ENCODE data around the gene PRDM16. TPM values are rescaled to one million over a fixed set of nuclear protein-coding genes. Genes with fewer than 3 reads are reported as not detected.

The PRDM16 gene
- total RNA-seq, 1 experiment from 2014 or later, result 0.04 TPM

DNA sequence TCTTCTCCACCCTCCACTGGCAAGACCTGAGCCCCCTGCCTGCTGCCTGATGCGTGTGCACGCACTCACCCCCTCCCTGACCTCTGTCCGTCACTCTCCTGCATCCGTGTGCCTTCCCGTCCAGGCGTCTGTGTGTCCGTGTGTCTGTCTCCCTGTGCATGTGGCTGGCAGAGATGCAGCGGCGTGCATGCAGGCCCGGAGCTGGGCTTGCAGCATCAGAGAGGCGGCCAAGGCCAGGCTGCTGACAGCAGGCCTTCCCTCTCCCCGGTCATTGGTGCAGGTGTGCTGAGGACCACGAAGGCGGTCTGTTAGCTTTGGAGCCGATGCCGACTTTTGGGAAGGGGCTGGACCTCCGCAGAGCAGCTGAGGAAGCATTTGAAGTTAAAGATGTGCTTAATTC is 362.7 kb downstream of the PRDM16 start:
- no peaks in the 10 kb centered on the region for H3K36me3 ChIP-seq (ENCODE audit: low read depth, low read length)
- peaks cover 42% of the 10 kb centered on the region for H3K27me3 ChIP-seq (ENCODE audit: low read length)
- H3K9me2 ChIP-seq (replicated peaks; ENCODE audit: low read length), result no peaks in the 10 kb centered on the region
- DNase-seq, result no peak
- H2AFZ ChIP-seq (ENCODE audit: low read length), result no peak overlapping the region
- no peak overlapping the region for H3K4me2 ChIP-seq (ENCODE audit: low read length)
- H3K27ac ChIP-seq (ENCODE audit: low read length), result no peak overlapping the region
- H3K9me3 ChIP-seq (ENCODE audit: low read length), result no peaks in the 10 kb centered on the region
- no peak overlapping the region for H3K4me3 ChIP-seq (ENCODE audit: low read length)
- H3F3A ChIP-seq (ENCODE audit: low read length, unreplicated experiment), result no peaks in the 10 kb centered on the region
- H3K4me1 ChIP-seq (ENCODE audit: insufficient read depth, low read length), result no peaks in the 10 kb centered on the region
- BruUV-seq (replicated peaks), result no TSS peak
- H3K9ac ChIP-seq (ENCODE audit: low read length), result no peak overlapping the region
- no peaks in the 10 kb centered on the region for H3K79me2 ChIP-seq (ENCODE audit: low read length)
- H4K20me1 ChIP-seq (ENCODE audit: low read length), result no peaks in the 10 kb centered on the region
- TF ChIP-seq EZH2phosphoT487 (IDR thresholded peaks at IDR 0.05; ENCODE audit: borderline replicate concordance, low read length) (no peak), EZH2 (IDR thresholded peaks at IDR 0.05; ENCODE audit: low read length, unreplicated experiment) (no peak), CTCF (conservative IDR thresholded peaks at IDR 0.05; ENCODE audit: low read depth, low read length) (no peak)
- CTCF ChIA-PET, result no interaction called here
- intact Hi-C loops (cut with micrococcal nuclease), result no loop called here
- ATAC-seq, result peak; percentile 10; the same call in 1 of the 2 replicates
- POLR2A ChIA-PET (ENCODE audit: unreplicated experiment), result no interaction called here

- Histone ChIP-seq H3K4me1 (ENCODE audit: insufficient read depth, low read length) (no peaks in the 10 kb centered on the region), H3K27ac (ENCODE audit: low read length) (no peak overlapping the region), H3K9me2 (replicated peaks; ENCODE audit: low read length) (no peaks in the 10 kb centered on the region), H3K4me3 (ENCODE audit: low read length) (no peak overlapping the region), H3K9me3 (ENCODE audit: low read length) (no peaks in the 10 kb centered on the region), H3K27me3 (ENCODE audit: low read length) (peaks cover 49% of the 10 kb centered on the region), H3K4me2 (ENCODE audit: low read length) (no peak overlapping the region), H4K20me1 (ENCODE audit: low read length) (no peaks in the 10 kb centered on the region), H3K36me3 (ENCODE audit: low read depth, low read length) (no peaks in the 10 kb centered on the region), H3K9ac (ENCODE audit: low read length) (no peak overlapping the region), H2AFZ (ENCODE audit: low read length) (no peak overlapping the region), H3K79me2 (ENCODE audit: low read length) (no peaks in the 10 kb centered on the region), H3F3A (ENCODE audit: low read length, unreplicated experiment) (no peaks in the 10 kb centered on the region)
- ChIA-PET POLR2A (ENCODE audit: unreplicated experiment) (interaction anchor here (0.7 kb wide), 1 partner anchor 952 kb away, joined by 3 read pairs; no protein-coding TSS in a partner anchor), CTCF (no interaction called here)
- no TSS peak for BruUV-seq (replicated peaks)
- ATAC-seq (no peak), DNase-seq (no peak)
- no peak for TF ChIP-seq EZH2phosphoT487 (IDR thresholded peaks at IDR 0.05; ENCODE audit: borderline replicate concordance, low read length)
- TF ChIP-seq CTCF (conservative IDR thresholded peaks at IDR 0.05; ENCODE audit: low read depth, low read length), result no peak
- TF ChIP-seq EZH2 (IDR thresholded peaks at IDR 0.05; ENCODE audit: low read length, unreplicated experiment), result no peak
- intact Hi-C loops (cut with micrococcal nuclease), result no loop called here
Measured at GRCh38 chr1:3432306-3432705, 363.3 kb downstream of the PRDM16 start.

GRCh38 chr1:3433076-3433475 is 364.1 kb downstream of the PRDM16 start:
- no peak overlapping the region for H2AFZ ChIP-seq (ENCODE audit: low read length)
- DNase-seq (no peak), ATAC-seq (no peak)
- H3K9me2 ChIP-seq (replicated peaks; ENCODE audit: low read length), result no peaks in the 10 kb centered on the region
- no peaks in the 10 kb centered on the region for H3K36me3 ChIP-seq (ENCODE audit: low read depth, low read length)
- H3K4me1 ChIP-seq (ENCODE audit: insufficient read depth, low read length), result no peaks in the 10 kb centered on the region
- no TSS peak for BruUV-seq (replicated peaks)
- CTCF ChIA-PET, result no interaction called here
- no peak overlapping the region for H3K4me2 ChIP-seq (ENCODE audit: low read length)
- peaks cover 56% of the 10 kb centered on the region for H3K27me3 ChIP-seq (ENCODE audit: low read length)
- intact Hi-C loops (cut with micrococcal nuclease), result no loop called here
- no peak overlapping the region for H3K4me3 ChIP-seq (ENCODE audit: low read length)
- TF ChIP-seq EZH2 (IDR thresholded peaks at IDR 0.05; ENCODE audit: low read length, unreplicated experiment), result no peak
- no peak for TF ChIP-seq EZH2phosphoT487 (IDR thresholded peaks at IDR 0.05; ENCODE audit: borderline replicate concordance, low read length)
- TF ChIP-seq CTCF (conservative IDR thresholded peaks at IDR 0.05; ENCODE audit: low read depth, low read length), result no peak
- H3K9me3 ChIP-seq (ENCODE audit: low read length), result no peaks in the 10 kb centered on the region
- POLR2A ChIA-PET (ENCODE audit: unreplicated experiment), result no interaction called here
- H4K20me1 ChIP-seq (ENCODE audit: low read length), result no peaks in the 10 kb centered on the region
- no peaks in the 10 kb centered on the region for H3K79me2 ChIP-seq (ENCODE audit: low read length)
- no peak overlapping the region for H3K27ac ChIP-seq (ENCODE audit: low read length)
- no peaks in the 10 kb centered on the region for H3F3A ChIP-seq (ENCODE audit: low read length, unreplicated experiment)
- no peak overlapping the region for H3K9ac ChIP-seq (ENCODE audit: low read length)
